GM10847 (cell line): ENCODE data around the gene TMEM17.

Experiments
- POLR2A ChIP-seq: IDR thresholded peaks from 2 replicates; pipeline ENCODE4 v1.6.1; 2011; ENCODE audit not compliant: insufficient read length; ENCODE audit errors: extremely low read depth

Gene TMEM17

DNA sequence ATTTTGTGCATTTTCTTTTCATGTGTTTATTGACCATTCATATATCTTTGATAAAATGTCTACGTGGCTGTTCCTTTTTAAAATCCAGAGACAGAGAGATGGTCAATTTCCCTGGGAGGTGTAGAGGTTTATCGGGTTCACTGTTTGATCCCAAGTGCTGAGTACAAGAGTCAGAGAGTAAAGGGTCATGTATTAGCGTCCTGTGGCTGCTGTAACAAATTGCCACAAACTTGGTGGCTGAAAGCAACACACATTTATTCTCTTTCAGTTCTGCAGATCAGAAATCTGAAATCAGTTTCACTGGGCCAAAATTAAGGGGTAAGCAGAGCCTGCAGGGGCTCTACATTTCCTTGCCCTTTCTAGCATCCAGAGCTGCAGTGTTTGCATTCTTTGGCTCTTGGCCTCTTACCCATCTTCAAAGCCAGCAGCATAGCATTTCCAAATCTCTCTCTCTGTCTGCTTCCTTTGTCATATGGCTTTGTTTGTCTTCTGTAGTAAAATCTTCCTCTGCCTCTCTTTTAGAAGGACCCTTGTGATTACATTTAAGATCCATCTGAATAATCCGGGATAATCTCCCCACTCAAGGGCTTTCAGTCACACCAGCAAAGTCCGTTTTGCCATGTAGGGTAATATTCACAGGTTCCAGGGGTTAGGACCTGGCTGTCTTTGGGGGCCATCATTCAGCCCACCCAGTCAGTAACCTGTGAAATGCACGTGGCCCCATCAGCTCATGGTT lies 49.9 kb downstream of the TMEM17 start:
- no peak for TF ChIP-seq POLR2A

DNA sequence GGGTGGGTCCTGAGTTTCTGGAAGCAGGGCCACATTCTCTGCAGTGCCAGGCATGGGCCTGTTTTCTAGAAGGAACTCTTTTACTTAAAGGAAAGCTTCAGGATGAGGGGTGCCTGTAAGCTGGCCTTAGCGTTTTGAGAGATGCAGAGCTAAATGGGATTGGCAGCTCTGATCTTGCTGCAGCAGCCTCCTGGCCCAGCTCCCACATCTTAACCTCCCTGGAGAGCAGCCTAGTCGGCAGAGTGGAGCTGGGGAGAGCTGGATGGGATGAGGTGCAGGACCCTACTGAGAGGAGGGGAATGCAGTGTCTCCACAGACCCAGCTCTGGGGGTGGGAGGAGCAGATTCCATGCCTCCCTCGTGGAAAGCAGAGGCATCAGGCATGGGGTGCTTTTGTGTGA lies 52.0 kb downstream of the TMEM17 start:
- TF ChIP-seq POLR2A: no peak

DNA sequence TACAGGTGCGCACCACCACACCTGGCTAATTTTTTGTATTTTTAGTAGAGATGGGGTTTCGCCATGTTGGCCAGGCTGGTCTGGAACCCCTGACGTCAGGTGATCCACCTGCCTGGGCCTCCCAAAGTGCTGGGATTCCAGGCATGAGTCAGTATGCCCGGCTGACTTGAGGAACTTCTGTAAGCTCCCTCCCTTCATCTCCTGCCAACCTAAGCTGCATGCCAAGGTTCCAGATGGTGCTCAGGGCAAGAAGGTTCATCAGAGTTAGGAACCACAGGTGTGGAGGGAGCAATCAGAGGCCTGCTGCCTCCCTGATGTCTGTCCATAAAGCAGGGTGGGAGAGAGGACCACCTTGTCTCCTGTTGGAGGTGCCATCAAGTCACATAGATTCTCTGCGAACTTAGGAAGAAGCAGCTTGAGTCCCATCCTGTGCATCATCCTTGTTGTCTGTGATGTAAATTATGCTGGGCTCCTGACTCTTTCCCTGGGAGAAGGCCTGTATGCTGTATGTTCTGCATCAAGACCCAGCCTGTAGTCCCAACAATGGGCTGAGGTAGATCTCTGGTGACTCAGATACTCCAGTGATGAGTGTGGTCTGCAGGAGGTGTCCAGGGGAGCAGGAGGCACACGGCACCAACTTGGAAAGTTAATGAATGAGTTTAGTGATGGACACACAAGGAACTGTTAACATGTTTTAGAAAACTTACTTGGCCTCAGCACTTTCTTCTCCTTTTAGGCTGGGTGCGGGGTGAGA lies 53.1 kb downstream of the TMEM17 start:
- TF ChIP-seq POLR2A: no peak

DNA sequence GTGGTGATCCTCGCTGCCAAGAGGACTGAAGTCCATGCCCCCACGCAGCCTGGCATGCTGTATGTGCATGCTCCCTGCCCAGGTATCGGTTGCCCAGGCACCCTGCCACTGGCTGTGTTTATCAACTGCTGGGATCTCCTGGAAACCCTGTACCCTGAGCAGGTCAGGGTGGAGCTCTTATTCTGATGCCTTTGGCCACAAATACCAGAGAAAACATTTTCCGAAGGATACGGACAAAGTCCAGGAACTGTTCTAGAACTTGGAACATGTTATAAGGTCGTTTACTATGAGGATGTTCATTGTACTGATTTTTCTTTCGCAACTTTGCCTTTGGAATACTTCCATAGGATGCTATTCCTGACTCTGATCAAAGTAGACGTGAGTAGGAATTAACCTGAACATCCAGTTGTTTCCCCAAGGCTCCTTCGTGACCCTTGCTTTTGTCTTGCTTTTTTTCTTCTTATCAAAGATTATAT lies 55.2 kb downstream of the TMEM17 start:
- no peak for TF ChIP-seq POLR2A
